ENCODE results near the gene OTC. TPM values are rescaled to one million over a fixed set of nuclear protein-coding genes. Genes with fewer than 3 reads are reported as not detected.

Gene OTC
- not detected for total RNA-seq

DNA sequence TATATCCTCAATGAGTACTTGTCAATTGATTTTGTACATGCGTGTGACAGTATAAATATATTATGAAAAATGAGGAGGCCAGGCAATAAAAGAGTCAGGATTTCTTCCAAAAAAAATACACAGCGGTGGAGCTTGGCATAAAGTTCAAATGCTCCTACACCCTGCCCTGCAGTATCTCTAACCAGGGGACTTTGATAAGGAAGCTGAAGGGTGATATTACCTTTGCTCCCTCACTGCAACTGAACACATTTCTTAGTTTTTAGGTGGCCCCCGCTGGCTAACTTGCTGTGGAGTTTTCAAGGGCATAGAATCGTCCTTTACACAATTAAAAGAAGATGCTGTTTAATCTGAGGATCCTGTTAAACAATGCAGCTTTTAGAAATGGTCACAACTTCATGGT, at the start of gene OTC:
TSS of gene OTC (plus strand) at position 243 of the 400 bp plus-strand sequence. CDS start at position 336, 93 bp downstream.
- DNase-seq (ENCODE audit: low spot score in 2 of 2) (no peak), ATAC-seq (no peak)
- no peaks in the 10 kb centered on the region for H3K9me3 Mint-ChIP-seq
- H3K36me3 Mint-ChIP-seq: no peaks in the 10 kb centered on the region
- no peak within 1 kb of the TSS for H3K27ac Mint-ChIP-seq

DNA sequence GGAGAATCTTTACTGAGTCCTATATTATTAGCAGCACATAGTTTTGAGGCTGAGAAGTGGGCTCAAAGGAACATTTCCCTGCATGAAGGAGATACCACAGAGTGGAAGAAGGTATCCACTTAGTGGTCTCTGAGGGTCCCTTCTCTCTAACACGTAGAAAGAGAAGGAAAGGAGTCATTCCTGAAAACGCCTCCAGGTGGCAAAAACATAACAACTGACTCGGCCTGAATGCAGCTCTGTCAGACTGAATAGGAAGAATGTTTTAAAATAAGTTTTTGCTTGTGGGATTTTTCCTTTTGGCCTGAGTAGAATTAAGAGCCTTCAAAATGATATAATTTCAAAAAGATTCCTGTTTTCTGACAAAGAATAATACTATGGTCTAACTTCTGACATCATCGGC, 48.4 kb upstream of the OTC start:
- ATAC-seq: no peak
- Mint-ChIP-seq H3K9me3 (no peaks in the 10 kb centered on the region), H3K27ac (no peak overlapping the region), H3K36me3 (no peaks in the 10 kb centered on the region)
- no peak for DNase-seq (ENCODE audit: low spot score in 2 of 2)

DNA sequence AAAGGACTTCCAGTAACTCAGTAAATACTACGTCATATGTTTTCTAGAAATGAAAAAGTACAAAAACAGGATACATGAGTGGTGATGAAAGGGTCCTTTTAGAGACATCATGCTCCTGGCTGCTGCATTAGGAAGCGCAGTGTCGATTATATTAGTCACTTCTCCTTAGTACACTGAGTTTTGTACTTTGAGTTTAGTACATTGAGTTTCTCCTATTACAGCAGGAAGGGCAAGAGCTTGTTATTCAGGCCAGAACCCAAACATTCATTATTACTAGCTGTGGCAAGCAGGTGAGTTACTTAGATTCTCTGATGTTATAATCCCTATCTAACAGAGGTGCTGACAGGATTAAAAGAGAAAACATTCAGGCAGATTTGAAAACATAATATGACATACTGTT, 46.4 kb upstream of the OTC start:
- DNase-seq (ENCODE audit: low spot score in 2 of 2) (no peak), ATAC-seq (no peak)
- Mint-ChIP-seq H3K9me3 (no peaks in the 10 kb centered on the region), H3K27ac (no peak overlapping the region), H3K36me3 (no peaks in the 10 kb centered on the region)

- no peak overlapping the region for H3K27ac Mint-ChIP-seq
- ATAC-seq (no peak), DNase-seq (ENCODE audit: low spot score in 2 of 2) (no peak)
- H3K9me3 Mint-ChIP-seq: no peaks in the 10 kb centered on the region
- no peaks in the 10 kb centered on the region for H3K36me3 Mint-ChIP-seq
Measured at GRCh38 chrX:38311743-38312142, 40.7 kb upstream of the OTC start.

GRCh38 chrX:38312436-38312835, 40.0 kb upstream of the OTC start:
- Mint-ChIP-seq H3K27ac (no peak overlapping the region), H3K9me3 (no peaks in the 10 kb centered on the region), H3K36me3 (no peaks in the 10 kb centered on the region)
- ATAC-seq (no peak), DNase-seq (ENCODE audit: low spot score in 2 of 2) (no peak)

- Mint-ChIP-seq H3K36me3 (no peaks in the 10 kb centered on the region), H3K9me3 (no peaks in the 10 kb centered on the region), H3K27ac (no peak overlapping the region)
- DNase-seq (ENCODE audit: low spot score in 2 of 2) (no peak), ATAC-seq (no peak)
Measured at GRCh38 chrX:38313190-38313589, 39.2 kb upstream of the OTC start.

DNA sequence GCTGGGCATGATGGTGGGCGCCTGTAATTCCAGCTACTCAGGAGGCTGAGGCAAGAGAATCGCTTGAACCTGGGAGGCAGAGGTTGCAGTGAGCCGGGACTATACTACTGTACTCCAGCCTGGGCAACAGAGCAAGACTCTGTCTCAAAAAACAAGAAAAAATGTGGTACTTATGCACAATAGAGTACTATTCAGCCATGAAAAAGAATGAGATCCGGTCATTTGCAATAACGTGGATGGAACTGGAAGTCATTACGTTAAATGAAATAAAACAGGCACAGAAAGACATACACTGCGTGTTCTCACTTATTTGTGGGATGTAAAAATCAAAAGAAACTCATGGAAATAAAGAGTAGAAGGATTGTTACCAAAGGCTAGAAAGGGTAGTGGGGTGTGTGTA, 37.2 kb upstream of the OTC start:
- Mint-ChIP-seq H3K36me3 (no peaks in the 10 kb centered on the region), H3K27ac (no peak overlapping the region), H3K9me3 (no peaks in the 10 kb centered on the region)
- DNase-seq (ENCODE audit: low spot score in 2 of 2) (no peak), ATAC-seq (no peak)

- no peak for ATAC-seq
- no peak overlapping the region for H3K27ac Mint-ChIP-seq
- DNase-seq (ENCODE audit: low spot score in 2 of 2): no peak
- H3K9me3 Mint-ChIP-seq: no peaks in the 10 kb centered on the region
- no peaks in the 10 kb centered on the region for H3K36me3 Mint-ChIP-seq
Measured at GRCh38 chrX:38318196-38318595, 34.2 kb upstream of the OTC start.

DNA sequence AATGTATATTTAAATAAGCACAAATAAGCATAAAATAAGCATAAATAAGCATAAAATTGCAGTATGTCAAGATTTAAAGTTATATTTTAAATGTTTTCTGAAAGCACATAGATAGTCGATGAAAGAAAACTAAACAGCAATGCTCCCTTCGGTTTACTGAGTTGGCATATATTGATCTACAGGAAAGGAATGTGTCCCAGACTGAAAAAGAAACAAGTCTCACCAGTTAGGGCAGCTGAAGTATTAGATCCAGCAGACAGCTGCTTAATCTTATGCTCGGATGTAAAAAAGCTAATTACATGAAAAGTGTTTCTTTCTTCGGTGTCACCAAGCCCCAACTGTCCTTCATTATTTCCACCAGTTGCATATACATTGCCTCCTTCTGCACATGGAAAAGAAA, 33.8 kb upstream of the OTC start:
- ATAC-seq: no peak

GRCh38 chrX:38320819-38321218, 31.6 kb upstream of the OTC start:
- Mint-ChIP-seq H3K27ac (no peak overlapping the region), H3K36me3 (no peaks in the 10 kb centered on the region), H3K9me3 (no peaks in the 10 kb centered on the region)
- ATAC-seq (no peak), DNase-seq (ENCODE audit: low spot score in 2 of 2) (no peak)

More for the DNA sequence above, 33.8 kb upstream of the OTC start:
- no peaks in the 10 kb centered on the region for H3K36me3 Mint-ChIP-seq
- H3K27ac Mint-ChIP-seq: no peak overlapping the region
- no peaks in the 10 kb centered on the region for H3K9me3 Mint-ChIP-seq
- DNase-seq (ENCODE audit: low spot score in 2 of 2): no peak

GRCh38 chrX:38326086-38326485, 26.3 kb upstream of the OTC start:
- Mint-ChIP-seq H3K9me3 (no peaks in the 10 kb centered on the region), H3K36me3 (no peaks in the 10 kb centered on the region), H3K27ac (peak overlapping the region; percentile 93 to 95)
- ATAC-seq: no peak
- no peak for DNase-seq (ENCODE audit: low spot score in 2 of 2)

- H3K27ac Mint-ChIP-seq: peak within 1 kb of the TSS; percentile 95 to 98
- H3K36me3 Mint-ChIP-seq: no peaks in the 10 kb centered on the region
- DNase-seq (ENCODE audit: low spot score in 2 of 2): peak; percentile 84 to 89
- ATAC-seq: peak; percentile 95 to 98
- H3K9me3 Mint-ChIP-seq: no peaks in the 10 kb centered on the region
Measured at GRCh38 chrX:38327007-38327774, 25.2 kb upstream of the OTC start, which contains the start of gene RPGR. Gene RPGR, minus strand, starts transcription at chrX:38327509. Its CDS starts 142 bp downstream, at chrX:38327367.

GRCh38 chrX:38327775-38328081, 24.7 kb upstream of the OTC start:
- Mint-ChIP-seq H3K9me3 (no peaks in the 10 kb centered on the region), H3K27ac (peak overlapping the region; percentile 95 to 98), H3K36me3 (no peaks in the 10 kb centered on the region)
- ATAC-seq: no peak
- DNase-seq (ENCODE audit: low spot score in 2 of 2): no peak

- DNase-seq (ENCODE audit: low spot score in 2 of 2): no peak
- Mint-ChIP-seq H3K27ac (no peak overlapping the region), H3K36me3 (no peaks in the 10 kb centered on the region), H3K9me3 (no peaks in the 10 kb centered on the region)
- no peak for ATAC-seq
Measured at GRCh38 chrX:38332505-38332904, 19.9 kb upstream of the OTC start.

DNA sequence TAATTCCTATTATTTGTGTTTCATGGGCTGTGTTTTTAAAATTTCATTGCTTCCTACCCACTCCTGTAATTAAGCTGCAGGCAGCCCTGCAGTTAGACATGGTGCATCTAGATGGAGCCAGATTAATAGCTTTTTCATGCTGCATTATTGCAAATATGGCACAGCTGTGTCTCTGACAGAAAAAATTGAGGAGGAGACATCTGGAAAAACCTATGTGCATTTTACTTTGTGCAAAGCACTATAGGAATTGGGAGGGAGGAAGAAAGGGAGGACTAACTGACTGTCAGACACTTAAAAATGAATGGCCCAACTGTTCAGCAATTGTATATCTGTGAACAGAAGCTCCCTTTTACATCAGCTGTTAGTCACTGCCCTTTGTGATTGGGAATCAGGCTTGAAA, 17.0 kb upstream of the OTC start:
- DNase-seq (ENCODE audit: low spot score in 2 of 2): no peak
- Mint-ChIP-seq H3K36me3 (no peaks in the 10 kb centered on the region), H3K27ac (no peak overlapping the region), H3K9me3 (no peaks in the 10 kb centered on the region)
- ATAC-seq: no peak

- H3K9me3 Mint-ChIP-seq: no peaks in the 10 kb centered on the region
Measured at GRCh38 chrX:38336538-38337240, 15.7 kb upstream of the OTC start.

DNA sequence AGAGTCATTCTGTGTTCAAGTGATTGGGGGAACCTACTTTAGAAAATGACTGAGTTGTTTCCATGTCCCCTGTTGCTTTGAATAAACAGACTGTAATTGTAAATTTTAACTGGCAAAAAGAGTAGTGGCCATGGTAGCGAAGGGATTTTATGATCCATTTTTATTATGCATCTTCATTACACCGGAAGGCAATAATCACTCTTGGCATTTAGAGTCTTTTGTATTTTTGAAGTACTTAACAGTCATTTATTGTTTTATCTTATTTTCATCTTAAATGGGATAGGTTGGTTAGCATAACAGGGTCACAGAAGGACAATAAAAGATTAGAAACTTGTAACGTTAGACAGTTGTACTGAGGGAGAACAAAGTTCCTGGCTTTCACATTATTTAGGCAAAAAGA, 11.0 kb upstream of the OTC start:
- no peak overlapping the region for H3K27ac Mint-ChIP-seq
- ATAC-seq: no peak
- no peaks in the 10 kb centered on the region for H3K36me3 Mint-ChIP-seq
- DNase-seq (ENCODE audit: low spot score in 2 of 2): no peak
- no peaks in the 10 kb centered on the region for H3K9me3 Mint-ChIP-seq

More at GRCh38 chrX:38336538-38337240, 15.7 kb upstream of the OTC start:
- H3K36me3 Mint-ChIP-seq: no peaks in the 10 kb centered on the region
- no peak overlapping the region for H3K27ac Mint-ChIP-seq
- no peak for ATAC-seq
- no peak for DNase-seq (ENCODE audit: low spot score in 2 of 2)
